ENCODE measurements around the gene UBA3. TPM values are rescaled to one million over a fixed set of nuclear protein-coding genes. Genes with fewer than 3 reads are reported as not detected.
A peak's percentile ranks its signal among the peaks of the same experiment; 100 is the strongest.

Gene UBA3
- total RNA-seq, 6 donors from 2014 or later, result 36.8 to 71.9 (median 50.5) TPM

DNA sequence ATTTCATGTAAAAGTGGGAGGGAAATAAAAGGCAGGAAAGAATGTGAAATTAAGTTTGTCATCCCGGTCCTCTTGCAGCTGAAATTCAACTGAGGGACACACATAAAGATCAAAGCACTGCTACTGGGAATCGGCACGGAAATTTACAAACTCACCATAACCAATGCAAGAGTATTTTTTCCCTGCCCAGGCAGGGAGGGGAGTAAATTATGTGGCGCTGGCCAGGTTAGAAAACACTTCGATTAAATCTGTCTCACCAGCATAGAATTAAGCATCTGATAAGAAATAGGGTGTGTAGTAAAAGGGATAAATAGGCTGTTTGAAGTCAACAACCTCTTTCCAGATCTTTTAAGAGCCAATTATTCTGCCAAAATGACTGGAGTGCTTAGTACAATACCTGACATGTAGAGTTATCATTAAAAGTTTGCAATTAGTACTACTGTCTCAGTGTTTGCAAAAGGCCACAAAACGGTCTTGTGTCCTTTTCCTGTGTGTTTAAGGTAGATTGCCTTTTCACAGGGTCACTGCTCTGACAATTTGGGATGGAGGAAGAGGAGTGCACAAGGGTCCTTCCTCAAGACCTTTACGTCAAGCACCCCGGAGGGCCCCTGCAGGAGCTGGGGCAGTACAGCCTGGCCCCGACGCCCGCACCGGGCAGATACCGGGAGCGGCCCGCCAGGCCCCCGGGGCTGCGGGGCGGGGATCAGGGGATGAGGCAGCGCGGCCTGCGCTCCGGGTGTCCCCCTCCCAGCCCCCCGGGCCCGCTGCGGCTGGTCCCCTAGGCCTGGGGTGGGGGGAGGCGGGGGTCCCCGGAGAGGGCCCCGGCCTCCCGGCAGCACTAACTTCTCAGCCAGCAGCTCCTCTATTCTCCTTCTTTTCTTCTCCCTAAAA, 651 bp downstream of the UBA3 start:
- Histone ChIP-seq H3K4me3 (peak overlapping the region; percentile 75 to 95 (median 92)), H3K27ac (peak overlapping the region; percentile 82 to 96 (median 91)), H3K27me3 (no peaks in the 10 kb centered on the region), H3K9me3 (no peaks in the 10 kb centered on the region), H3K36me3 (peaks cover 0 to 19% (median 0%) of the 10 kb centered on the region in 4 donors), H3K4me1 (peaks cover 40 to 57% (median 51%) of the 10 kb centered on the region in 4 donors)
- 2 to 4% methylated on average over 8 to 22 of the region's 29 CpGs for WGBS, 2 donors
- no peak for TF ChIP-seq POLR2AphosphoS5 (IDR thresholded peaks at IDR 0.05)
- no peak for TF ChIP-seq CTCF (IDR thresholded peaks at IDR 0.05)
- no peak for TF ChIP-seq POLR2A (IDR thresholded peaks at IDR 0.05)
- no peak for TF ChIP-seq EP300 (IDR thresholded peaks at IDR 0.05)
- DNase-seq, result peak in 1 of 2 donors; percentile 87
- ATAC-seq (ENCODE audit: low FRiP score in 2 of 2), result peak in 1 of 2 donors; percentile 65

DNA sequence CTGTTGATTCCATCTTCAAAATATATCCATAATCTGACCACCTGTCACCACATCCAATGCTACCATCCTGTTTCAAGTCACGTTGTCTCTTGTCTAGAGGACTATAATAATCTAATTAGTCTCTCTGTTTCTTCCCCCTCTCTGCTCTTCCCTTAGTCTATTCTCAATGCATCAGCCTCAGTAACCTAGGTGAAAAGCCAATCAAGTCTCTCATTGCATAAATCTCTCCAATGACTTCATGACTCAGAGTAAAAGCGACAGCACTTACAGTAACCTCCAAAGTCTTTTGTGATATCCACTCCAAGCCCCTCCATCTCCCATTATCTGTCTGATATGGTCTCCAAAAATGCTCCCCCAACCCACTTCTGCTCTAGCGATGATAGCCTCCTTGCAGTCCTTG, 7.2 kb downstream of the UBA3 start:
- peaks cover 0 to 5% (median 4%) of the 10 kb centered on the region in 4 donors for H3K4me1 ChIP-seq
- WGBS, 2 donors, result 96 to 97% methylated on average over 3 of the region's 3 CpGs

DNA sequence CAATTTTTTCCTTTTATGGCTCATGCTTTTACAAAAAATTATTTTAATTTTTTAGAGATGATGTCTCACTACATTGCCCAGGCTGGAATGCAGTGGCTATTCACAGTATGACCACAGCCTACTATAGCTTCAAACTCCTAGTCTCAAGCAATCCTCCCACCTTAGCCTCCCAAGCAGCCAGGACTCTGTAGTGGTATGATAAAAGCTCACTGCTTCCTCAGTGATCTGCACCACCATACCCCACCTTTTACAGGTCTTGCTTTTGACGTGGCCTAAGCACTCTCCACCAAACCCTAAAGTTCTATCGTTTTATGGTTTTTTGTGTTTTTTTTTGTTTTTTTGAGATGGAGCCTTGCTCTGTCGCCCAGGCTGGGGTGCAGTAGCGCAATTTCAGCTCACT, 14.0 kb downstream of the UBA3 start:
- Histone ChIP-seq H3K36me3 (peaks cover 4 to 54% (median 12%) of the 10 kb centered on the region in 4 donors), H3K27me3 (no peaks in the 10 kb centered on the region), H3K4me3 (no peak overlapping the region), H3K4me1 (no peaks in the 10 kb centered on the region), H3K27ac (no peak overlapping the region), H3K9me3 (no peaks in the 10 kb centered on the region)
- no peak for TF ChIP-seq EP300 (IDR thresholded peaks at IDR 0.05)
- no peak for TF ChIP-seq CTCF (IDR thresholded peaks at IDR 0.05)
- no peak for TF ChIP-seq POLR2AphosphoS5 (IDR thresholded peaks at IDR 0.05)
- no peak for TF ChIP-seq POLR2A (IDR thresholded peaks at IDR 0.05)
- WGBS, 2 donors, result 77 to 79% methylated on average over 4 of the region's 4 CpGs
- DNase-seq, result no peak
- ATAC-seq (ENCODE audit: low FRiP score in 2 of 2), result no peak

More for the DNA sequence above, 7.2 kb downstream of the UBA3 start:
- peaks cover 0 to 55% (median 2%) of the 10 kb centered on the region in 4 donors for H3K36me3 ChIP-seq
- no peak overlapping the region for H3K27ac ChIP-seq
- DNase-seq, result no peak
- no peaks in the 10 kb centered on the region for H3K9me3 ChIP-seq
- ATAC-seq (ENCODE audit: low FRiP score in 2 of 2), result no peak
- no peak for TF ChIP-seq EP300 (IDR thresholded peaks at IDR 0.05)
- no peak for TF ChIP-seq CTCF (IDR thresholded peaks at IDR 0.05)
- H3K27me3 ChIP-seq, result no peaks in the 10 kb centered on the region
- no peak overlapping the region for H3K4me3 ChIP-seq

DNA sequence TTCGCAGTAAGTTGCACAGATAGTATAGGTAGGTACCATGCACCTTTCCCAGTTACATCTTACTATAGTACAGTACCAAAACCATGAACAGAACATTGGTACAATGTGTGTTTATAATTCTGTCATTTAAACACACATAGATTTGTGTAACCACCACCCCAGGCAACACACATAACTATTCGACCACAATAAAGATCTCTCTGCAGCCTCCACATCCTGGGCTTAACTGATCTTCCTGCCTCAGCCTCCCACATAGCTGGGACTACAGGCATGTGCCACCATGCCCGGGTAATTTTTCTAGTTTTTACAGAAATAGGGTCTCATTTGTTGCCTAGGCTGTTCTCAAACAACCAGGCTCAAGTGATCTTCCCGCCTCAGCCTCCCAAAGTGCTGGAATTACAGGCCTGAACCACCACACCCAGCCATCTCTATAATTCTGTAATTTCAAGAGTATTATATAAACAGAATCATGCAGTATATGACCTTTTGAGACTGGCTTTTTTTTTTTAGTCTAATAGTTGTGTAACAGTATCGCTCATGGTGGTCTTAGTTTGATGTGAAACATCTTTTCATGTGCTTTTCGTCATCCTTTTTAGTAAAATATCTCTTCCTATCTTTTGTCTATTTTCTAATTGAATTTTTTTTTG, 14.7 kb downstream of the UBA3 start:
- Histone ChIP-seq H3K4me3 (no peak overlapping the region), H3K27ac (no peak overlapping the region), H3K9me3 (no peaks in the 10 kb centered on the region), H3K4me1 (no peaks in the 10 kb centered on the region), H3K27me3 (no peaks in the 10 kb centered on the region), H3K36me3 (peaks cover 10 to 54% (median 19%) of the 10 kb centered on the region in 4 donors)
- TF ChIP-seq EP300 (IDR thresholded peaks at IDR 0.05) (no peak), POLR2AphosphoS5 (IDR thresholded peaks at IDR 0.05) (no peak), CTCF (IDR thresholded peaks at IDR 0.05) (no peak), POLR2A (IDR thresholded peaks at IDR 0.05) (no peak)
- WGBS, 2 donors, result 90 to 92% methylated on average over 6 of the region's 6 CpGs
- DNase-seq, result no peak
- ATAC-seq (ENCODE audit: low FRiP score in 2 of 2), result no peak
